GM12872 (cell line): Measurements from ENCODE around the gene APBB3.

Source experiments
- TF ChIP-seq, protein P1 (sequence below): IDR thresholded peaks from 3 replicates; pipeline ENCODE4 v1.5.1; 2011; ENCODE audit warnings: low read depth, mild to moderate bottlenecking, low read length, moderate library complexity; ENCODE audit not compliant: insufficient read depth

Gene APBB3

DNA sequence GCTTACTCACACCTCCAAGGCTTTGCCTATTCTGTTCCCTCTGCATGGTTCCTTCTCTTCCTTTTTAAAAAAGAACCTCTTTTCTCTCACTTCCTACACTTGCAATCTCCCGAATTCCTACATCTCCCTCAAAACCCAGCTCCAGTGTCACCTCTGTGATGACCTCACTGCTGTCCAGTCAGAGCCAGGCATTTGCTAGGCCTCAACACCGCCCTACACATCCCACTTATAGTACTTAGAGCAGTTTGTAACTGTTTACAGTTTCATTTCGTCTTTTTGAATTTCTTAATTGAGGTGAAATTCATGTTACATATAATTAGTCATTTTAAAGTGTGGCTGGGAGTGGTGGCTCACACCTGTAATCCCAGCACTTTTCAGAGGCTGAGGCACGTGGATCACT, 37.7 kb upstream of the APBB3 start:
- TF ChIP-seq, protein P1, sequence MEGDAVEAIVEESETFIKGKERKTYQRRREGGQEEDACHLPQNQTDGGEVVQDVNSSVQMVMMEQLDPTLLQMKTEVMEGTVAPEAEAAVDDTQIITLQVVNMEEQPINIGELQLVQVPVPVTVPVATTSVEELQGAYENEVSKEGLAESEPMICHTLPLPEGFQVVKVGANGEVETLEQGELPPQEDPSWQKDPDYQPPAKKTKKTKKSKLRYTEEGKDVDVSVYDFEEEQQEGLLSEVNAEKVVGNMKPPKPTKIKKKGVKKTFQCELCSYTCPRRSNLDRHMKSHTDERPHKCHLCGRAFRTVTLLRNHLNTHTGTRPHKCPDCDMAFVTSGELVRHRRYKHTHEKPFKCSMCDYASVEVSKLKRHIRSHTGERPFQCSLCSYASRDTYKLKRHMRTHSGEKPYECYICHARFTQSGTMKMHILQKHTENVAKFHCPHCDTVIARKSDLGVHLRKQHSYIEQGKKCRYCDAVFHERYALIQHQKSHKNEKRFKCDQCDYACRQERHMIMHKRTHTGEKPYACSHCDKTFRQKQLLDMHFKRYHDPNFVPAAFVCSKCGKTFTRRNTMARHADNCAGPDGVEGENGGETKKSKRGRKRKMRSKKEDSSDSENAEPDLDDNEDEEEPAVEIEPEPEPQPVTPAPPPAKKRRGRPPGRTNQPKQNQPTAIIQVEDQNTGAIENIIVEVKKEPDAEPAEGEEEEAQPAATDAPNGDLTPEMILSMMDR: no peak

GRCh38 chr5:140600096-140600495, 35.7 kb upstream of the APBB3 start:
- TF ChIP-seq, protein P1: no peak

DNA sequence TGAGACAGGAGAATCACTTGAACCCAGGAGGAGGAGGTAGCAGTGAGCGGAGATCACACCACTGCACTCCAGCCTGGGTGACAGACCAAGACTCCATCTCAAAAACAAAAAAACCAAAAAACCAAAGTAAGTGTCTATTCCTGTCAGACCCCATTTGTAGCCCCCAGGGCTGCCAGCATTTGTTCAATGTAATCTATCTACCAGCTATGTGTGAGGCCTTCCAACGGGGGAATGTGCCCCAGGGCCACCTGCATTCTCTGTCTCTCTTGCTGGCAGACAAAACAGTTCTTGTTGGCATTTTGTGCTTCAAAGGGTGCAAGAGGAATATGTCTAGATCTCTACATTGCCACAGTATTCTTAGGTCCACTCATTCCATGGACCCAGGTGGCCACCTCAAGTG, 34.4 kb upstream of the APBB3 start:
- TF ChIP-seq, protein P1: no peak

DNA sequence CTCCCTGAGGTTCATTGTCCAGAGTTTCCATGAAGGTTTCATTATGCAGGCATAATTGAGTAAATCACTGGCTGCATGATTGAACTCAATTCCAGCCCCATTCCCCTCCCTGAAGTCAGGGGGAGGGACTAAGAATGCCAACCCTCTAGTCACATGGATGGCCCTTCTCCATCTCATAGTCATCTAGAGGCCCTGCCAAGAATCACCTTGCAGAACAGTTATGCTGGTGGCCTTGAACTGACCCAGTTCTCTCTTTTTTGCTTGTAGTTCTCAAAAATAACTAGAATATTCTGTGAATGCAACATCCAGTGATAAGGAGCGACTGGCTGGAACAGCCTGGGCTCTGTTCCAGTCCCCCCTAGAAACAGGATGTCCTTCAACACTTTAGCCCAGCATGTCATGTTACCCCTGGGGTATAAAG, 31.9 kb upstream of the APBB3 start:
- TF ChIP-seq, protein P1: no peak

- TF ChIP-seq, protein P1: no peak
Measured at GRCh38 chr5:140595538-140596300, 31.3 kb upstream of the APBB3 start.

DNA sequence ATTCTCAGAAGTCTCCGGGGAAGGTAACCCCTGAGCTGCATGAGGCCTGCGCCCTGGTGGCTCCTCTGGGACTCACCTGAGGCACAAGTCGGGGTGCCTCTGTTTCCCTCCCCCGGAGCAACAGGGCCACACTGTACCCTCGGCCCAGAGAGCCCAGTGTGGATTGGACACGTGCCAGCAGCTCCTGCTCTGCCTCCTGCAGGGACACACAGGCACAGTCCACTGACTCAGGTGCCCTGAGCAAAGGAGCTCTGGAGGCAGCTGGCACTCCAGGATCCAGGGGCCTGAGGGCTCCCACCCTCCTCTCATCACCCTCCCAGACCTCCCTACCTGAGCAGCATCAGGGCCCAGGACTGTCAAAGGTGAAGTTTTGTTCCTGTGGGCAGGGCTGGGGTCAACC, 29.8 kb upstream of the APBB3 start:
- TF ChIP-seq, protein P1: no peak

- TF ChIP-seq, protein P1: no peak
Measured at GRCh38 chr5:140591747-140592372, 27.5 kb upstream of the APBB3 start.
